Measurements from ENCODE around the gene CLEC4C. TPM values are rescaled to one million over a fixed set of nuclear protein-coding genes. Genes with fewer than 3 reads are reported as not detected.

Gene CLEC4C
- total and polyA plus RNA-seq, 2 donors (not counting 1 experiment from before 2014, with no cell fraction given), result 0.39 to 1.4 TPM

- Histone ChIP-seq H3K79me2 (ENCODE audit: control insufficient read depth, insufficient read depth, low read length) (no peaks in the 10 kb centered on the region), H4K20me1 (ENCODE audit: control insufficient read depth, insufficient read depth, low read length, poor library complexity, severe bottlenecking) (no peaks in the 10 kb centered on the region), H3K9me3 (ENCODE audit: control extremely low read depth in 1 of 3, control insufficient read depth in 2 of 3, insufficient read depth in 1 of 3, low read length in 2 of 3) (no peaks in the 10 kb centered on the region), H3K4me2 (replicated peaks; ENCODE audit: low read depth, low read length, poor library complexity, severe bottlenecking) (no peak overlapping the region), H2AFZ (ENCODE audit: insufficient read depth, low read depth, low read length, poor library complexity, severe bottlenecking) (no peak overlapping the region), H3K9ac (ENCODE audit: low read length) (no peak overlapping the region), H3K27ac (ENCODE audit: low read length in 2 of 2) (no peak overlapping the region), H3K4me3 (ENCODE audit: control extremely low read depth in 1 of 5, extremely low read depth in 1 of 5, insufficient read depth in 1 of 5, low read depth in 2 of 5, low read length in 4 of 5) (no peak overlapping the region), H3K36me3 (replicated peaks in 1 of 2; ENCODE audit: control extremely low read depth in 1 of 2, control insufficient read depth in 1 of 2, extremely low read depth in 1 of 2, insufficient read depth in 2 of 2, low read length in 1 of 2) (no peaks in the 10 kb centered on the region), H3K4me1 (ENCODE audit: control insufficient read depth in 2 of 2, insufficient read depth in 2 of 2, low read length in 2 of 2) (peaks cover 5 to 10% of the 10 kb centered on the region in 2 donors), H3K27me3 (replicated peaks in 1 of 4; ENCODE audit: control extremely low read depth in 1 of 4, control insufficient read depth in 3 of 4, insufficient read depth in 4 of 4, low read length in 3 of 4) (peaks cover 0 to 4% (median 2%) of the 10 kb centered on the region in 4 experiments)
- Mint-ChIP-seq H3K4me3 (no peak overlapping the region), H3K27ac (no peak overlapping the region), H3K27me3 (peaks cover 20% of the 10 kb centered on the region), H3K9me3 (ENCODE audit: insufficient read depth) (no peaks in the 10 kb centered on the region), H3K4me1 (peaks cover 10% of the 10 kb centered on the region)
- intact Hi-C loops (cut with micrococcal nuclease), result no loop called here
- no peak for ATAC-seq (ENCODE audit: low read depth)
- no peak for DNase-seq
- TF ChIP-seq EZH2 (IDR thresholded peaks at IDR 0.05; ENCODE audit: borderline replicate concordance, insufficient read depth, low read depth, low read length, poor library complexity, severe bottlenecking) (no peak), CTCF (IDR thresholded peaks at IDR 0.05) (no peak)
- WGBS (ENCODE audit: insufficient coverage), result 100% methylated on average over 1 of the region's 3 CpGs
- POLR2A ChIA-PET, result no interaction called here
- CTCF ChIA-PET, result no interaction called here
These were observed 52.5 kb downstream of the CLEC4C start for GRCh38 chr12:7694556-7695236.

- Mint-ChIP-seq H3K27ac (no peak overlapping the region), H3K9me3 (ENCODE audit: insufficient read depth) (no peaks in the 10 kb centered on the region), H3K4me3 (no peak overlapping the region), H3K27me3 (peaks cover 20% of the 10 kb centered on the region), H3K4me1 (peaks cover 10% of the 10 kb centered on the region)
- no peak overlapping the region for H2AFZ ChIP-seq (ENCODE audit: insufficient read depth, low read depth, low read length, poor library complexity, severe bottlenecking)
- ChIA-PET CTCF (no interaction called here), POLR2A (no interaction called here)
- no peak overlapping the region for H3K9ac ChIP-seq (ENCODE audit: low read length)
- no peaks in the 10 kb centered on the region for H4K20me1 ChIP-seq (ENCODE audit: control insufficient read depth, insufficient read depth, low read length, poor library complexity, severe bottlenecking)
- H3K4me1 ChIP-seq (ENCODE audit: control insufficient read depth in 2 of 2, insufficient read depth in 2 of 2, low read length in 2 of 2), result peaks cover 5 to 10% of the 10 kb centered on the region in 2 donors
- ATAC-seq (ENCODE audit: low read depth) (no peak), DNase-seq (no peak)
- no peak overlapping the region for H3K27ac ChIP-seq (ENCODE audit: low read length in 2 of 2)
- H3K4me2 ChIP-seq (replicated peaks; ENCODE audit: low read depth, low read length, poor library complexity, severe bottlenecking), result no peak overlapping the region
- intact Hi-C loops (cut with micrococcal nuclease), result no loop called here
- TF ChIP-seq EZH2 (IDR thresholded peaks at IDR 0.05; ENCODE audit: borderline replicate concordance, insufficient read depth, low read depth, low read length, poor library complexity, severe bottlenecking) (no peak), CTCF (IDR thresholded peaks at IDR 0.05) (no peak)
- WGBS (ENCODE audit: insufficient coverage), result 7% methylated on average over 3 of the region's 6 CpGs
- no peaks in the 10 kb centered on the region for H3K79me2 ChIP-seq (ENCODE audit: control insufficient read depth, insufficient read depth, low read length)
- peaks cover 0 to 4% (median 2%) of the 10 kb centered on the region in 4 experiments for H3K27me3 ChIP-seq (replicated peaks in 1 of 4; ENCODE audit: control extremely low read depth in 1 of 4, control insufficient read depth in 3 of 4, insufficient read depth in 4 of 4, low read length in 3 of 4)
- H3K4me3 ChIP-seq (ENCODE audit: control extremely low read depth in 1 of 5, extremely low read depth in 1 of 5, insufficient read depth in 1 of 5, low read depth in 2 of 5, low read length in 4 of 5), result no peak overlapping the region
- no peaks in the 10 kb centered on the region for H3K9me3 ChIP-seq (ENCODE audit: control extremely low read depth in 1 of 3, control insufficient read depth in 2 of 3, insufficient read depth in 1 of 3, low read length in 2 of 3)
- H3K36me3 ChIP-seq (replicated peaks in 1 of 2; ENCODE audit: control extremely low read depth in 1 of 2, control insufficient read depth in 1 of 2, extremely low read depth in 1 of 2, insufficient read depth in 2 of 2, low read length in 1 of 2), result no peaks in the 10 kb centered on the region
These were observed 53.4 kb downstream of the CLEC4C start for GRCh38 chr12:7693793-7694192.

Measured in B cell (primary cell).